HG02610 (cell line): ENCODE data around the gene ERG.

Experiments
- ATAC-seq: cut with Tn5 transposase; IDR thresholded peaks from one replicate; pipeline ENCODE4 v1.9.1; 2021; ENCODE audit warnings: mild to moderate bottlenecking, moderate library complexity; ENCODE audit not compliant: unreplicated experiment

Gene ERG

DNA sequence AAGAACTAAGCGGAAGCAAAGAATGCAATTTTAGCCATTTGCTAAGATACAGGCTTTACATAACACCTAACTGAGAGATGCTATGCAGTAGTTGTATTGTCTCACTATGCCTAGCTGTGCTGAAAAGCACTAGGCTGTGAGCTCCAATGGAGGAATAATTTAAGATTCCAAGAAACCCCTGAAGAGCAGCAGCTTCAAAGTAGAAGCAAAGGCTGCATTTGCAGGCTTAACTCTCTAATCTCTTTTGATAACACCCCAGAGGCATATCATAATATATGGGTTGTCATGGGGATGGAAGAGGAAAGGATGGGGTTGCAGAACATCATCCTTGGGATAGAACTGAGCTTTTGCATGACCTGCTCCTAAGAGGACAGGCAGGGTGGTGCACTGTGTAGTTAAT, 102.0 kb downstream of the ERG start:
- ATAC-seq, result no peak

DNA sequence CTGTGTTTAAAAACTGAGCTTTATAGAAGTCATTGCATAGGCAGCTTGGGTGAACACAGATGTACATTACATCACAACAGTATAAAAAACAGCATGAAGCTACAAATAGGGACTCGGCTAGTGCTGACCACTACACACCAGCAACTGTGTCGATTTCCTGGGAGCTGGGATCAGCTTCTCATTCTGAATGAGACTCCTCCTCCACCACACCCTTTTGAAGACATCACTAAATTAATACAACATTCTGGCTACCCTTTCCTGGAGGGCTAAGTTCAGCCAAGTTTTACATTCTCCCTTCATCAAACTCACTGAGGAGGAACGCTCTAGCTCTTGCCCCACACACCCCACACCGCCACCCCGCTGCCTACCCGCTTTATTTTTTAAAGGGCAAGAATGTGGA, 102.7 kb downstream of the ERG start:
- ATAC-seq, result no peak

DNA sequence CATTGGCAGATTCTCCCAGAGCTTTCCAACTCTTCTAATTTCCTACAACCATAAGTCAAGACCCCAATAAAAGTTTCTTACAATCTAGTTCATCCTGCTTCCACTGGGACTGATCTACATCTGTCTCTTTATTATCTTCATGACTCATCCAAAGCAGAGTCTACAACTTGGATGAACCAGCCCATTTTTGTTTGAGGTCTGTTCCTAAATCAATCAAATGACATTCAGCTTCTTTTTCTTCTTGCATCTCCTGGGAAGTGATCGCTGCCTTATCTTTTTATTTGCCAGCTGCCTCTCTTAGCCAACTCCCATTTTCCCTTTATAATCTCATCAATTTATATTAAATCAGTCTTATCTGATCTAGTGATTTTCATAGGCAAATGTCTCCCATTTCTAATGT, 105.6 kb downstream of the ERG start:
- ATAC-seq, result no peak

DNA sequence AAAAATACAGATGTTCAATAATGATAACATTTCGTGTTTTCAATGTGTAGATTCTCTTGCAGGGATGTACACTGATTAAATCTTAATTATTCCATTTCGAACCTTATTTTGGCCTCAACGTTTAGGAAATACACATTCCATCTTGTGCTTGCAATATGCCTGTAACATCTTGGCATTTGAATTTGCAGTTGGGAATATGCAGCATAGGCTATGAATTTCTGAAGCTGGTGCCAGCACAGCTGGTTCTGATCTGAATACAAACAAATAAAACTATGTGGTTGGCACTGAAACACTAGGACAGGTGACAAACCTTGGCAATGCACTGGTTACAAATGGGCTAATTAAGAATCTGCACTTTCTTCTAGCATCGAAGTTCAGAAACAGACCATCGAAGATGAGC, 108.4 kb downstream of the ERG start:
- no peak for ATAC-seq

DNA sequence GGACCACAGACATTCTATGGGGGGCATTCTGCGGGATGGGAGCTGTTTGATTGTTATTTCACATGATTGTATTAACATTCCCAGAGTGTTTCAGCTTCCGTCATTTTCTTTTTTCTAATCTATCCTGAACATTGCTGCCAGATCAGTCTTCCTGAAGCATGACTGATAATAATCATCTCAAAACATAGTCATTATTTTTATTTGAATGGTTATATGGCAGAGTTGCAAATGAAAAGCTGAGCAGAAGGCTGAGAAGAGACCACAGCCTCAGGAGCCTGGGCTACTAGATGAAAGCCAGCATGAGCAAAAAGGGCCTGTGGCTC, 109.0 kb downstream of the ERG start:
- ATAC-seq, result no peak

DNA sequence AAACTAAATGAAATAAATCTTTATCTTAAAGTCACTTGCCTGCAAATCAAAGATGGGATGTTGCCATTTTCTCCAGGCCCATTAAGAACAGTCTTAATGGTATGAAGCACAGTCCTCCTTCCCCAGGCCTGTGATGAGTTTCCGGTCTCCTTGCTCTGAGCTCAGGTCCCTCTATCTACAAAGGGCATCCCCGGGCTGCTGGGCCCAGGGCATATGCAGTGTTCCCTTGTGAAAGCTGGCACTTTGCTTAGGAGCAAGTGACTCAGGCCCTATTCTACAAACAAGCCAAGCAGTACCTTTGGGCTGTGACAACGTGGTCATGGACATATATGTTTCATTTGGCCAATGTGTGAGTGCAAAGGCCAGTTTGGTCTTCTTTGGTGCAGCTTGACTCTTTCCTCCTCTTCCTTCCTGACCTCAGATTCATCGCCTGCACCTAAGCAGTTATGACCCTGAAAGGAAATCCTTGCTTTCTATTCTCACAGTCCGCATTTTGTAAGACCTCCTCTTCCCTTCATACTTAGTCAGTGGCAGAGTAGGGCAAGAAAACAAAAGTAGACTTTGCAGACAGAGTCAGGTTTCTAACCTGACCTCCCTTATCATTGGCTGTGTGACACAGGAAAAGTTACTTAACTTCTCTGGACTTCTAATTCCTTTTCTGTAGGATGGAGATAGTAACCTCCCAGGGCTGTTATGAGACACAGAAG, 109.5 kb downstream of the ERG start:
- ATAC-seq, result no peak

DNA sequence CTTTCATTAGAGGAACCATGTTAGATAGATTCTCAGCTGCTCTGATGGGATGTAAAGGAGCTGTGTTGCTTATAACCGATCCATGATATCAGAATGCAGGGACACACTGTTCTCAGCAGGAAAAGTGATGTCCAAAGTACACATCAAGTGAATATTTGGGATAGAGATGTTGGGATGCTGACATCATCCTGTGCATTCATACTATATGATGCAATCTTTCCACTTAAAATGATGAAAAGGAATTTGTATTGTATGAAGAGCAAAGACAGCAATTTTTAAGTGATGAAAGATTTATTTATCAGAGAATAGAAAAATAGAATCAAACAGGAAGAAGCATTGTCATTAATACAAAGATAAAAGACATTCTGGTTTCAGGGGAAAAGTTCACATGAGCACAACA, 110.1 kb downstream of the ERG start:
- ATAC-seq, result no peak

DNA sequence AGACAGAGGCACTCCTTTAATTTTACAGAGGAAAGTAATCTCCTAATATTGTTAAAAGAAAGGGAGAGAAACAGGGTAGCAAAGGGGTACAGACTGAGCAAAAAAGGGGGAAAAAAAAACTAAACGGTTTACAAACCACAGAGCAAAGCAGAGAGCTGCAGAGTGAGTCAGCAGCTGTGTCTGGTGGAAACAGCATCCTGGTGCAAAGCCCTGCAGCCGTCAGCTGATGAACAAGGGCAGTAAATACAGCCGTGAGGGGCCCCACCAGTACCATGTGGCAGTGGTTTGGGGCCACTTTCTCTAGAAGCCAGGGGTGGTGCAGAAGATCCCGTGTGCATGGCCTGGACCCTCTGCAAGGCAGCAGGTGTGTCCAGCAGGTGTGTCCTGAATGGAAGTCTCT, 111.3 kb downstream of the ERG start:
- no peak for ATAC-seq

DNA sequence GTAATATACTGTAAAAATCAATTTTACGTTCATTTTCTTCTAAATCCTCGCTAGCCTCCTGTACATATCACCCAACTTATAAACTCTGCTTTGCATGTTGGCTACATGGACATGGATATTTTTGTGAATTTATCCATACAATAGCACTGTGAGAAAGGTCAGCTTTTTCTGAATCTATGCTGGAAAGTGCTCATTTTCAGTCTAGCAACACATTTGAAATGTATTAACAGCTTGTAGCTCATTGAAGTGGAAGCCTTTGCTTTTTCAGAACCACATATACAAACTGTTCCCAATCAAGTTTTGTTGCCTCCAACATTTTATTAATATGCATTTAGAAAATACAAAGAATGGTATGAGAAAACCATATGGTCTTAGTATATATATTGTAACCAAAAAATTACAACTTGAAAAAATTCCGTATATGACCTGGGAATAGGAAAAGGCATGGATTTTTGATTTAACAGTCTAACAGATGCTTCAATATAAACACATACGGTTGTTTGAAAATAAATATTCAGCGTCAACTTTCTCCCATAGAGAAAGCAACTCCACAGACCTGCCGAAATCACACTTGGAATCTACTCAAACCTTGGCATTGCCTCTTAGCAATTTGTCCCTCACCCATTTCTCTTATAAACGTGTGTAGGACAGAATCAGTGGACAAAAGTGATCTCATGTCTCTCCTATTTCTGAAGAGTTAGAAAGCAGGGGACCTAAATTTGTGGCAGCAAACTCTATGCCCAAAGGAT, 112.7 kb downstream of the ERG start:
- ATAC-seq, result no peak

DNA sequence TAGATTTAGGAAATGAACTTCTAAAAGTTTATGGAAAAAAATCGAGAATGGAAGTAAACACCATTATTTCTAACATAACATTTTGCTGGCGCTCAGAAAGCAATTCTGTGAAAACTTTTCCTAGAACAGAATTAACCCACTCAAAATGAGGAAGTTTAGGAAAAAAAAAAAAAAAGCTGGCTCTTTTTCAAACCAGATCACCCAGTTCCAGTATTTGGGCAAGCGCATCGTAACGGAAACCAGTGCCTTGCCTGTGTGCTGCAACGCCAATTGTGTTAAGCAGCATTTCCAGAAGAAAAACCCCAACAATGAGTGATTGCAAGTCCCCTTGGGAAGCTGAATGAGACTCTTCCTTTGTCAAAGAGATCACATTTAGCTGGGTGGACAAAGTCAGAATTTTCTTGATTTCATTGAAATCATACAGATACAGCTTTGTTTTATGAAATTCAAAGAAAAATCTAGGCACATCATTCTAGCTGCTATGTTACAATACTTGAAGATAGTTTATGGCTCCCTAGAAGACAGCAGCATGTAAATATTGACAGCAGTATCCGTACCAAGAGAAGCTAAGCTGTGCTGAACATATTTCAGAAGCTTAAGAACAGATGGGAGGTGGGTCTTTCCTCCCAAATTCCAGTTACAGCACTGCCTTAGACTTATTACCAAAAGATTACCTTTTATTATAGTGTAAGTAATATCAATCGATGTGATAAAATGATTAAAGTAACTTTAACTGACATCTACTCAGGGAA, 113.4 kb downstream of the ERG start:
- ATAC-seq, result no peak

DNA sequence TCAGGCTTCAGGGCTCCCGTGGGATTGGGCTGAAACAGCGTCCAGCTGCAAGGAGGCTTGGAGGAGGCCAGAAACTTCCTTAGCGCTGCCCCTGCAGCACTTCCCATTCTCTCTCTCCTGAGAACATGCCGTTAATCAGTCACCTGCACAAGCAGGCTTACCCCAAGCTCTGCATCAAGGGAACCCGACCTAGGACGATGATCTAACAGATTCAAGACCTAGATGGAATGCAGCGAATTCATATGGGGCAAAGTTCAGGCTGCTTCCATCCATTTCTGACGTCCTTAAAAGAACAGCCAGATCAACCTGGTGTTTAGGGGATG, 114.1 kb downstream of the ERG start:
- no peak for ATAC-seq

DNA sequence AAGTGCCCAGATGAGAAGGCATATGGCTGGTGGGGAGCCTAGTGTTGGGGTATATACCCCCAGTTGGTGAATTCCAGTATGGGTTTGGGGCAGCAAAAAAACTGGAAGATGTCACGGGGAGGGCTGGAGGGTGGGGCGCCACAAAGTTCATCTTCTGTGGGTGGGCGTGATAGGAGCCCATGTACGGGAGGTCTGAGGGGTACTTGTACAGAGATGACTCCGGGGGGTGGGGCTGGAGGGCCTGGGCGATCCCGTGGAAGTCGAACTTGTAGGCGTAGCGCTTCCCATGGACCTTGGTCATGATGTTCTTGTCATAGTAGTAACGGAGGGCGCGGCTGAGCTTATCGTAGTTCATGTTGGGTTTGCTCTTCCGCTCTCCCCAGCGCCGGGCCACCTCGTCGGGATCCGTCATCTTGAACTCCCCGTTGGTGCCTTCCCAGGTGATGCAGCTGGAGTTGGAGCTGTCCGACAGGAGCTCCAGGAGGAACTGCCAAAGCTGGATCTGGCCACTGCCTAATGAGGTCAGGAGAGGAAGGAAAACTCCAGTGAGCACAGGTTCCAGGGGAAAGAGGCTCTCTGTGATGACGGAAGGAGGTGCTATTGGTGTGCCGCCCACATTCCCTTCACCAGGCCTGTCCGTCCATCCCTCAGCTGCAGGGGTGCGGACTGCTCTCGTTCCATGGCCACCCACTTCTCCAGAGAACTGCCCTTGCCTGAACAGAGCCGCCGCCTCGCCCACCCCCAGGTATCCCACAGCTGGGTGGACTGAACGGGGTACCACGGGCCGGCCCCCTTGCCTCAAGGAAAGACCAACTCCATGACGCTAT, 114.7 kb downstream of the ERG start:
- ATAC-seq, result no peak

DNA sequence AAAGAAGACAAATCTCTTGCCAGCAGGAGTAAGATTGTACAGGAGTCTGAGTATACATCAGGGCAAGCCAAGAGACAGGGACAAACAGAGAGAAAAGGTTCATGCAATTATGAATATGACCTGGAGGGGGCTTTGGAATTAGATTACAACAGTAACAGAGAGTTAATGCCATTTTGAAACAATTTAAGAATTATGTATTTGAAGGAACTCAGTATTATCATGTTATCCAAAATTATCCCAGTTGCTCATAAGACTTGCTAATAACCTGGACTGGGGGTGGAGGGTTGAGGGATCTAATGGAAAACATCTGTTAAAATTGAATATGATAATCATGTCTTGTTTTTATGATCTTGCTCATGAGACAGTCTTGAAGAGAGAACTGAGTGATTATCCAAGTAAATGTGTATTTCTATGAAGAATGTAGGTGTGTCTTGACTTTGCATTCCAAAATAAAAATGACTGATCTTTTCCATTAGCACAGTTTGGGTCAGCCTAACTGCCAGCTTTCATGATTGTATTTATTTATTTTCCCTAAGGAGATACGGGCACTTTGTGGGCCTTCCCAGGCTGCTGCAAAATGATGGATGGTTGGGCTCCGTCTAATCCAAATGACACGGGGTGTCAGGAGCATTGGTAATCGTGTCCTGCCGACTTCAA, 117.7 kb downstream of the ERG start:
- no peak for ATAC-seq

DNA sequence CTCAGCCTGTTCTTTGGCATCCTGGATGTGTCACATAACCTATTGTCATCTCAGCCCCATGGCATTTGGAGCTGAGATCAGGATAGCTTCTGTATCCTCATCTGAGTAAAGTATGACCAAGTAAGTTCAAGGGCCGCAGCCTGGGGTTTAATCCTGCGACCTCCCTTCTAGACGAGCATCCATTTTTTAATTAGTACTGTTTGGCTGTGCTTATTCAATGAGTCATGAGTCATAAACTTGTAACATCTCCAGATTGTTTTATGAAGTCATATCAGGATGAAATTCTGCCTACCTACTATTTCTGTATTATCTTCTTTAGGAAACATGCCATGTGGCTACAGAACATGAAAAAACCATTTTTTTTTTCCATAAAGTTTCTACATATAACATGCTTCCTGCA, 119.1 kb downstream of the ERG start:
- ATAC-seq, result no peak

DNA sequence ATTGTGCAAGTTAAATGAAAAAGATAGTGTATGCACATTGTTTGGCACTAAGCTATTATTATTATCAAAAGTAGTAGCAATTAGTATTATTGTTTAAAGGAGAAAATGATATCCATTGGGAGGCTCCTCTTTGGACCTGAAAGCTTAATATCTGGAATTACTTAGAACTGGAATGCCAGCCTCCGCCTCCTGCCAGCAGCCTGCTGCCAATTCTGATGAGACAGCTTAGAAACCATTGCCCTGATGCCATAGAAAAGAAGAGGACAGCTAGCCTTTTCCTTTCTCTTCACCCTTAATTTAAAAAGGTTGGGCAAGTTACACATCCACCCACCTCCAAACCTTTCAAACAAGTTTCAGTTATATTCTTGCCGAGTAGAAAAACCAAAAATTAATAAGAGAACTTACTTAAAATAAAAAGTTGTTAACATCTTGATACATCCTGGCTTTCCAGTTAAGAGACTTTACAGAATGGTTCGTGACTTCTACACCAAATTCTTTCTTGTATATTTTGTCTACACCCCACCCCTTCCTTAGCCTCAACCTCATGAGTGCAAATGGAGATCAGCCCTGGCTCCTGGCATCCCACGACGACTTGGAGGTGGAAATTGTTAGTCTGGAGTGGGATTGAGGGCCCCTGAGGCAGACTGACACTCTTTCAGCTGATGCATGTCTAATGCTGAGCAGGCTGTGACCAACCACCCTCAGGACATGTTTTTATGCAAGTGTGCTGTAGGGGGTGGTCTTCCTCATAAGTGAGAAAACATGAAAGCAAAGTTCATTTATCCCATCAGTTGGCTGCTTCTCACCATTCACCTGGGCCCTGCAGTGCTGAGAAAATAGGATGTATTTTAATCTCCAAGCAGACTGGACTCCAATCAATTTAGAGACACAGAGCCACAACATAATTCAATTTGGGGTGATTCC, 120.8 kb downstream of the ERG start:
- no peak for ATAC-seq

DNA sequence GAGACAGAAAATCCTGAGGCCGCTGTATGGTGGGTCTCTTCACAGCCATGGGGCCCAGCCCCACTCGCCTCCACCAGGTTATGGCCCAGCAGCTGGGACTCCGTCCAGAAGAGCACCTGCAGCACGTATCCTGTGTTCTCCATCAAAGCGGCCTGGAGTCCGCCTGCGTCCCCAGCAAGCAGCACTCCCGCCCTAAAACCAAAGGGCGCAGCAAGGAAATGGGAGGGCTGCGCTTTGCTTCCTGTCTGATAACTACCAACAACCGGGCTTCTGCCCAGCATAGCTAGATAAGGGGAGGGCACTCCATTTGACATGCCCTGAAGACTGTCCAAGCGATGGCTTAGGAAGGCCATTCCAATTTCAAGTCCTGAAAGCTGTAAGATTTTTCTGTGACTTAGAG, 121.6 kb downstream of the ERG start:
- no peak for ATAC-seq

DNA sequence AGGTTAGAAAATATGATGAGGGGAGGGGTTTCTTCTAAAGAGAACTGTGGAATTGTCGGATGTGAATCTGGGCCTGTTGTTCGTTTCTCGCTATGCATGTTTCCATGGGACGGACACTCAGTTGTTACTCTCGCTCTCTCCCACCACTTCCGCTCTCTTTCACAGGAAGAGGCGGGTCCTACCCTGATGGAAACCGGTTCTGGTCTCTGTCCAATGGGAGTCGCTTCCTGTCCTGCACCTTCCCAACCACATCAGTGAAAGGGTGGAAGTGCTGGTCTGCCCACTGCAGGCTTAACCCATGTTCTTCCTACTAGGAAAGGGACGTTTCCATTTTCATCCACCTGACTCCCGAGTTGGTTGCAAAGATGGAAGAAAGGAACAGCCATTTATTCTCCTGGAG, 122.0 kb downstream of the ERG start:
- ATAC-seq, result no peak

DNA sequence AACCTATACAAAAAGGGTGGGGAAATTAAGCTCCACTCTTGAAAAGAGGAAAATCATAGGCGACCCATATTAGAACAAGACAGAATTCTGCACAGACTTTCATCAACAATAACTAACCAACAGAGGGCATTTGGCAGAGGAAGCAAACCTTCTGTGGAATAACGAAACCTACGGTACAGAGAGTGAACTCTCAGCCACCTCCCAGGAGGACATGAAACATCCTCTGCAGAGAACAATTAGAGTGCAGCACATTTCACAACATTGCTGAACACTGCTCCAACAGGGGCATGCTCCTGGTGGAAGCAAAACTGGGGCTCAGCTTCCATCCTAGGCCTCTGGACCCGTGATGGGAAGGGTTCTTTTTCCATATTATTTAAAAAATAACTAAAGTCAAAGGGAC, 130.6 kb downstream of the ERG start:
- ATAC-seq, result no peak

DNA sequence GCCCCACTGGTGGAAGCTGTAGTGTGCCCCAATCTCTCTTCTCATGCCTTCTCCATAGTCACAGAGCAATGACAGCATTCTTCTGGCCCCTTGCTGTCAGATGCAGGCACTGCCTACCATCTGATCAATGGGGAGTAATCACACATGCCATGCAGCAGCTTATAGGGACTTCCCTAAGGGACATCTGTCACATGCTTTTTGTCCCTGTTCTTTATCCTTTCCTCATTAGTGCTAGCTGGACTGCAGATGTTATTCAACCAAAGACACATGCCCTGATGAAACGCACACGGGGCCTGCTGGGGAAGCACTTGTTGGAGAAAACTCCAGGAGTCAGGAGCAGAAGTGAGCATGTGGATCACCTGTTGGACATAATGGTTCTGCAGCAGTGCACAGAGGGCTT, 132.8 kb downstream of the ERG start:
- ATAC-seq, result no peak

DNA sequence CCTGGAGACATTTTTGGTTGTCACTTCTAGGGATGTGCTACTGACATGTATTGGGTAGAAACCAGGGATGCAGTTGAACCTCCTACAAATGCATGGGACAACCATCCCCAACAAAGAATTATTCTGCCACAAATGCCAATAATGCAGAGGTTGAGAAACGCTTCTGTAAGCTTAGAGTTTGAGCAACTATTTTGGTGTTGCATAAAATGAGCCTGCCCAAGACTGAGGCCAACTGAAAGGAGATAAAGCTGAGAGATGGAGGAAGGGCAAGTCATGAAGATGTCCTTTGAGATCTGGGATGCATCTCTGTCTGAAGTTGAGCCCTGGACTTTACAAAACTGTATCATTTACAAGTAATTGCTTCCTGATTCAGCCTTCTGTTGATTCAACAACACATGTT, 134.6 kb downstream of the ERG start:
- no peak for ATAC-seq
